Erythroblast (primary cell): ENCODE measurements around the gene LDLR.

Source experiments
- GATA1 ChIP-seq: IDR thresholded peaks from 2 replicates; pipeline ENCODE4 v1.6.1; 2011; ENCODE audit warnings: low read depth, mild to moderate bottlenecking, control low read depth, low read length, moderate library complexity
- POLR2A ChIP-seq: IDR thresholded peaks from 2 replicates; pipeline ENCODE4 v1.6.1; 2011; ENCODE audit warnings: mild to moderate bottlenecking, low read length

DNA sequence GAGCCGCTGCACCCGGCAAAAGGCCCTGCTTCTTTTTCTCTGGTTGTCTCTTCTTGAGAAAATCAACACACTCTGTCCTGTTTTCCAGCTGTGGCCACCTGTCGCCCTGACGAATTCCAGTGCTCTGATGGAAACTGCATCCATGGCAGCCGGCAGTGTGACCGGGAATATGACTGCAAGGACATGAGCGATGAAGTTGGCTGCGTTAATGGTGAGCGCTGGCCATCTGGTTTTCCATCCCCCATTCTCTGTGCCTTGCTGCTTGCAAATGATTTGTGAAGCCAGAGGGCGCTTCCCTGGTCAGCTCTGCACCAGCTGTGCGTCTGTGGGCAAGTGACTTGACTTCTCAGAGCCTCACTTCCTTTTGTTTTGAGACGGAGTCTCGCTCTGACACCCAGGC, 17.2 kb downstream of the LDLR start:
- TF ChIP-seq POLR2A (no peak), GATA1 (no peak)
